ENCODE measurements around the gene MRPL49.

MRPL49 gene

GRCh38 chr11:65111159-65111743, 10.9 kb upstream of the MRPL49 start:
- Histone ChIP-seq H3K4me3 (peak overlapping the region; percentile 74), H3K4me2 (peak overlapping the region; percentile 100), H4K20me1 (peaks cover 30% of the 10 kb centered on the region), H3K4me1 (peaks cover 48% of the 10 kb centered on the region), H3K27ac (no peak overlapping the region), H3K9ac (no peak overlapping the region), H3K36me3 (peaks cover 58% of the 10 kb centered on the region), H3K27me3 (no peaks in the 10 kb centered on the region), H3K9me3 (no peaks in the 10 kb centered on the region)
- TF ChIP-seq Cebpa-rat (IDR thresholded peaks at IDR 0.05), result no peak

GRCh38 chr11:65111744-65112545, 10.2 kb upstream of the MRPL49 start, which contains the start of gene TM7SF2:
Gene TM7SF2 (plus strand): TSS chr11:65111872. CDS start chr11:65112016, 144 bp downstream.
- peak within 1 kb of the TSS; percentile 80 for H3K9ac ChIP-seq
- peak within 1 kb of the TSS; percentile 74 for H3K4me3 ChIP-seq
- TF ChIP-seq Cebpa-rat (IDR thresholded peaks at IDR 0.05), result no peak
- H3K27ac ChIP-seq, result peak within 1 kb of the TSS; percentile 85
- H3K9me3 ChIP-seq, result no peaks in the 10 kb centered on the region
- H4K20me1 ChIP-seq, result peaks cover 34% of the 10 kb centered on the region
- H3K36me3 ChIP-seq, result peaks cover 58% of the 10 kb centered on the region
- no peaks in the 10 kb centered on the region for H3K27me3 ChIP-seq
- peaks cover 55% of the 10 kb centered on the region for H3K4me1 ChIP-seq
- H3K4me2 ChIP-seq, result peak within 1 kb of the TSS; percentile 100

GRCh38 chr11:65112546-65113360, 9.4 kb upstream of the MRPL49 start:
- Histone ChIP-seq H3K27me3 (no peaks in the 10 kb centered on the region), H3K9ac (peak overlapping the region; percentile 80), H4K20me1 (peaks cover 32% of the 10 kb centered on the region), H3K4me2 (peak overlapping the region; percentile 100), H3K9me3 (no peaks in the 10 kb centered on the region), H3K4me3 (peak overlapping the region; percentile 74), H3K4me1 (peaks cover 55% of the 10 kb centered on the region), H3K27ac (peak overlapping the region; percentile 85), H3K36me3 (peaks cover 50% of the 10 kb centered on the region)
- TF ChIP-seq Cebpa-rat (IDR thresholded peaks at IDR 0.05), result no peak

- Histone ChIP-seq H3K27ac (peak overlapping the region; percentile 85), H3K4me2 (peak overlapping the region; percentile 100), H3K4me3 (peak overlapping the region; percentile 74), H3K4me1 (peaks cover 60% of the 10 kb centered on the region), H4K20me1 (peaks cover 37% of the 10 kb centered on the region), H3K9ac (peak overlapping the region; percentile 80), H3K36me3 (peaks cover 50% of the 10 kb centered on the region), H3K9me3 (no peaks in the 10 kb centered on the region), H3K27me3 (no peaks in the 10 kb centered on the region)
- no peak for TF ChIP-seq Cebpa-rat (IDR thresholded peaks at IDR 0.05)
These were observed 8.8 kb upstream of the MRPL49 start for GRCh38 chr11:65113361-65113756.

- Histone ChIP-seq H3K27me3 (no peaks in the 10 kb centered on the region), H3K36me3 (peaks cover 50% of the 10 kb centered on the region), H3K4me3 (0 out of 2 replicates have a peak overlapping the region, but pooled peaks have one; percentile 74), H3K4me1 (peaks cover 65% of the 10 kb centered on the region), H4K20me1 (peaks cover 42% of the 10 kb centered on the region), H3K9ac (peak overlapping the region; percentile 80; the same call in 1 of the 2 replicates), H3K4me2 (peak overlapping the region; percentile 100), H3K27ac (no peak overlapping the region), H3K9me3 (no peaks in the 10 kb centered on the region)
- no peak for TF ChIP-seq Cebpa-rat (IDR thresholded peaks at IDR 0.05)
These were observed 8.3 kb upstream of the MRPL49 start for GRCh38 chr11:65113839-65114238.

GRCh38 chr11:65114538-65115171, 7.5 kb upstream of the MRPL49 start:
- Histone ChIP-seq H3K9ac (no peak overlapping the region), H3K27ac (no peak overlapping the region), H3K4me2 (0 out of 2 replicates have a peak overlapping the region, but pooled peaks have one; percentile 100), H3K36me3 (peaks cover 50% of the 10 kb centered on the region), H3K27me3 (no peaks in the 10 kb centered on the region), H4K20me1 (peaks cover 50% of the 10 kb centered on the region), H3K4me3 (no peak overlapping the region), H3K4me1 (peaks cover 73% of the 10 kb centered on the region), H3K9me3 (no peaks in the 10 kb centered on the region)
- TF ChIP-seq Cebpa-rat (IDR thresholded peaks at IDR 0.05), result no peak

GRCh38 chr11:65115361-65116082, 6.6 kb upstream of the MRPL49 start:
- H3K27me3 ChIP-seq, result no peaks in the 10 kb centered on the region
- peaks cover 75% of the 10 kb centered on the region for H3K4me1 ChIP-seq
- H3K4me3 ChIP-seq, result no peak overlapping the region
- H4K20me1 ChIP-seq, result peaks cover 54% of the 10 kb centered on the region
- TF ChIP-seq Cebpa-rat (IDR thresholded peaks at IDR 0.05), result no peak
- no peak overlapping the region for H3K27ac ChIP-seq
- no peaks in the 10 kb centered on the region for H3K9me3 ChIP-seq
- peak overlapping the region; percentile 97 for H3K4me2 ChIP-seq
- peaks cover 53% of the 10 kb centered on the region for H3K36me3 ChIP-seq
- H3K9ac ChIP-seq, result no peak overlapping the region

- TF ChIP-seq Cebpa-rat (IDR thresholded peaks at IDR 0.05), result no peak
- H3K4me1 ChIP-seq, result peaks cover 72% of the 10 kb centered on the region
- H3K4me3 ChIP-seq, result peak overlapping the region; percentile 90
- peak overlapping the region; percentile 90 for H3K9ac ChIP-seq
- peak overlapping the region; percentile 97 for H3K4me2 ChIP-seq
- H3K9me3 ChIP-seq, result no peaks in the 10 kb centered on the region
- H3K27me3 ChIP-seq, result no peaks in the 10 kb centered on the region
- H3K36me3 ChIP-seq, result peaks cover 54% of the 10 kb centered on the region
- H4K20me1 ChIP-seq, result peaks cover 55% of the 10 kb centered on the region
- H3K27ac ChIP-seq, result peak overlapping the region; percentile 88
These were observed 5.5 kb upstream of the MRPL49 start for GRCh38 chr11:65116370-65117205.

Data from BLaER1 (cell line).